Lower lobe of right lung (tissue), 2 donors: ENCODE measurements around the gene FMNL3. TPM values are rescaled to one million over a fixed set of nuclear protein-coding genes. Genes with fewer than 3 reads are reported as not detected.
A peak's percentile ranks its signal among the peaks of the same experiment; 100 is the strongest.
"Not testable (repeated sequence)": the region's sequence is repeated elsewhere in the genome, so short reads cannot be mapped to it uniquely, and the experiment has no call there.

Experiments used
- ATAC-seq, 2 donors: fragments of 200-7000 bp; cut with Tn5 transposase; one replicate each; pipeline ENCODE4 v1.9.1; 2020 to 2022; ENCODE audit warnings: mild to moderate bottlenecking in 2 of 2, moderate library complexity in 2 of 2
- DNase-seq: peaks from one replicate; pipeline ENCODE4 v3.0.0-alpha.2; 2020
- H3K27ac ChIP-seq: fragments of 200-600 bp; one replicate; pipeline ENCODE4 v1.8.0; 2022
- H3K27me3 ChIP-seq: fragments of 200-600 bp; one replicate; pipeline ENCODE4 v1.8.0; 2022; ENCODE audit warnings: low read depth
- H3K36me3 ChIP-seq: fragments of 200-600 bp; one replicate; pipeline ENCODE4 v1.8.0; 2022; ENCODE audit warnings: mild to moderate bottlenecking
- H3K4me1 ChIP-seq: fragments of 200-600 bp; one replicate; pipeline ENCODE4 v1.8.0; 2022
- H3K4me3 ChIP-seq: fragments of 200-600 bp; one replicate; pipeline ENCODE4 v1.8.0; 2022; ENCODE audit warnings: mild to moderate bottlenecking
- H3K9me3 ChIP-seq: fragments of 200-600 bp; one replicate; pipeline ENCODE4 v1.8.0; 2022
- CTCF ChIP-seq: fragments of 200-600 bp; IDR thresholded peaks from one replicate; pipeline ENCODE4 v1.8.0; 2022; ENCODE audit warnings: antibody characterized with exemption, mild to moderate bottlenecking
- intact Hi-C: fragments of 100-400 bp; cut with DNase I; formaldehyde crosslinking; loops from one replicate; pipeline ENCODE4 v1.11.0; 2022
- total RNA-seq: library from RNA; stranded (reverse); fragmentation: NEBNext Ultra II Directional; extraction: Animal tissue kit (Norgen Biotek cat#: 25700); gene quantifications from one replicate; pipeline ENCODE4 v1.2.1, GENCODE V29; 2021
- donor health status: DM: no; HTN: yes; CAD: no; lungs with severe emphysema.

The FMNL3 gene
- total RNA-seq, 1 donor from 2014 or later, result 36.1 TPM

GRCh38 chr12:49748306-49748705 is 41.1 kb upstream of the FMNL3 start:
- Histone ChIP-seq H3K9me3 (no peaks in the 10 kb centered on the region), H3K27me3 (no peaks in the 10 kb centered on the region), H3K4me1 (peaks cover 98% of the 10 kb centered on the region), H3K36me3 (peaks cover 30% of the 10 kb centered on the region), H3K4me3 (no peak overlapping the region), H3K27ac (no peak overlapping the region)
- TF ChIP-seq CTCF, result no peak
- intact Hi-C loops, result no loop called here
- ATAC-seq, result no peak
- no peak for DNase-seq

DNA sequence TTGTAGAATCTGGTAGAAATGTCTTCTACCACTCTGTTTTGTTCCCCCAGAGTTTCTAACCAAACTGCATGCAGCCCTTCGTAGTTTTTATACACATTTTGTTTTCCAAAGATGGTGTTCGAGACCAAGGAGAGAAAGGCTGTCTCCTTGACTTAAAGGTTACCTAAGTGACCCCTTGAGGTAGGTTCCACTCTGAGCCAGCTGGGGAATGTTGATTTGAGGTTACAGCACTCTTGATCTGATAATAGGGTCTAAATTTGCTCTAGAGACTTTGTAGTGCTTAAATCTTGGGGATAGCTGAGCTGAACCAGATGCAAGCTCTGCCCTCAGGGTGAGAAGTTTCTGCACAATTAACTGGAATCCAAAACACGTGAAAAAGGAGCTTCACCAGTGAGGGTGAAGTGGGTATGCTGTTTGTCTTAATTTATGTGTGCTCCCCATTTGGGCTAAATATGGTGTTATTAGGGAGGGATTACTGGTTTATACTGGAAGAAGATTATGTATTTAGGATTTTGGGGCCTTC is 37.2 kb upstream of the FMNL3 start:
- no peak for DNase-seq
- intact Hi-C loops, result no loop called here
- Histone ChIP-seq H3K27ac (no peak overlapping the region), H3K4me3 (no peak overlapping the region), H3K9me3 (no peaks in the 10 kb centered on the region), H3K4me1 (peaks cover 74% of the 10 kb centered on the region), H3K27me3 (no peaks in the 10 kb centered on the region), H3K36me3 (peaks cover 10% of the 10 kb centered on the region)
- no peak for TF ChIP-seq CTCF
- ATAC-seq, result no peak

DNA sequence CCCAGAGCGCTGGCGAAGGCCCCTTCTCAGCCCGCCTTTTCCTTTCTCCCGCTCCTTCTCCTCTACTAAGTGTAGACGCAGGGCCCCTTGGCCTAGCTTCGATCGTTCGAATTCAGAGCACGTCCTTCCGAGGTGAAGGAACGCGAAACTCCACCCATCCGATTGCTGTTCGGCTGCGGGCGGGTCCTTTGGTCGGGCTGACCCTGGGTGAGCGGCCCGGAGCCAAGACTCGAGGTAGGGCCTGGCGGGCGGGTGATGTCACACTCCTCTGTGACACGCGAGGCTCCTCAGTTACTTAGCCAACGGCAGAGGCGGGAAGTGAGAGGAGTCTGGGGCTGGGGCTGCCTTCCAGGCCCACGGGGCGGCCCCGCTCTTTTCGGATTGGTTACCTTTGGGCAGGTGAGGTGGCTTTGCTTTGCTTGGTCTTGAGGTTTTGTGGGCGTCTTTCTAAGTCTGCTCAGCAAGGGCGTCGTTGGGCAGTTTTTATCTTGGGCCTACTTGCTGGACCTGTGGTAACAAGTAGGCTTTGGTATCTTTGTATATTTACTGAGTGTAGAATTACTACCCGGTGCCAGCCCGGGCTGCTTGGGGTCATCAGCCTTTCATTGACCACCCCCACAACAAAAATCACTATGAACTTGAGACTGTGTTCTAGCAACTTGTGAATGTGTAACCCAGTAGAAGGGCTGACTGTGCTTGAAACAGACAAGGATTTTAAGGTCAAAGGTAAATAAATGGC is 34.8 kb upstream of the FMNL3 start:
- intact Hi-C loops, result no loop called here
- H3K27me3 ChIP-seq, result no peaks in the 10 kb centered on the region
- peak overlapping the region; percentile 80 for H3K4me3 ChIP-seq
- peak; percentile 90 to 91 for ATAC-seq
- H3K36me3 ChIP-seq, result peaks cover 10% of the 10 kb centered on the region
- H3K9me3 ChIP-seq, result no peaks in the 10 kb centered on the region
- peak overlapping the region; percentile 99 for H3K27ac ChIP-seq
- peaks cover 52% of the 10 kb centered on the region for H3K4me1 ChIP-seq
- DNase-seq, result peak; percentile 95
- TF ChIP-seq CTCF, result no peak

DNA sequence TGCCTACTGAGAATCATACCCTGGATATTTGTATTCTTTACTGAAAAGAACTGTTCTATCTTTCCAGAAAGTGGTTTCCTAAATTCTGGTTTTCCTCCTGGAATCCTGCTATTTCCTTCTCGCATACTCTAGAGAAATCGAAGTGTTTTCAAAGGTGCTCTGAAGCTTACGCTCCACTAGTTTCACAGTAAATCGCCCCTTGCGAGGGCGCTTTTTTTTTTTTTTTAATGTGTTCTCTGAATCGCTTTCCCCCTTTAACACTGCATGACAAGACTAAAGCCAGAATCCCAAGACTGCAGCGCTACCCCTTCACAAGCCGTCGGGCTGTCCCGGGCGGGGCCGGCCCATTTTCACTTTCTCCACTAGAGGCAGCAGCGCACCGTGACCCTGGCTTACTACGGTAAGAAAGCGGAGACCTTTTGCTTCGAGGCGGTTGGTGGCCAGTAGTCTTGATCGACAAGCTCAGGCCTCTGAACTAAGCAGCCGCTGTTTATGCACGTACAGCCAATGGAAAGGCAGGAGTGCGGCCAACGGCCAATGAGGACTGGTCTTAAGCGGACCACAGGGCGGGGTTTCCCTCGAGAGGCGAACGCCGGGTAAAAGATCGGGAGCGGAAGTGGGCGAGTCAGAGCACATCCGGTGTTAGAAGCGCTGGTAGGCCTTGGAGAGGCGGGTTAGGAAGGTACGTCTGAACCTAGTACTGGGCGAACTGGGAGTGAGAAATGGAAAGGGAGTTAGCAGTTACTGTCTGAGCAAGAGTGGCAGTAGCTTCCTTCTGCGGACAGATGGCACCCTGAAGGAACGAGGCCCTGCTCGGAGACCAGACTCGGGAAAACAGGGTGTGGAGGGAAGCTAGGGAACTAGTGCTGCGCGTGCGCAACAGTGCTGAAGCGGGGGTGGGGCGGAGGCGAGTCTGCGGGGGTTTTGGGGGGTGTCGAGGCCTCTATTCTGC is 34.0 kb upstream of the FMNL3 start, which contains the start of gene TMBIM6:
Gene TMBIM6 (plus strand): TSS at position 628 of the 952 bp plus-strand sequence. CDS start 10,937 bp downstream, outside the sequence.
- peak; percentile 94 for TF ChIP-seq CTCF
- ATAC-seq, result peak; percentile 97 to 98
- peak within 1 kb of the TSS; percentile 80 for H3K4me3 ChIP-seq
- peak within 1 kb of the TSS; percentile 99 for H3K27ac ChIP-seq
- DNase-seq, result peak; percentile 100
- no peaks in the 10 kb centered on the region for H3K9me3 ChIP-seq
- peaks cover 43% of the 10 kb centered on the region for H3K4me1 ChIP-seq
- H3K27me3 ChIP-seq, result no peaks in the 10 kb centered on the region
- peaks cover 10% of the 10 kb centered on the region for H3K36me3 ChIP-seq
- intact Hi-C loops, result no loop called here

- DNase-seq, H3K27me3 ChIP-seq, H3K4me3 ChIP-seq, H3K9me3 ChIP-seq, intact Hi-C loops, H3K27ac ChIP-seq, ATAC-seq: not testable (repeated sequence)
- H3K36me3 ChIP-seq, result peaks cover 10% of the 10 kb centered on the region
- peaks cover 34% of the 10 kb centered on the region for H3K4me1 ChIP-seq
These were observed 33.1 kb upstream of the FMNL3 start for GRCh38 chr12:49740277-49740676.

DNA sequence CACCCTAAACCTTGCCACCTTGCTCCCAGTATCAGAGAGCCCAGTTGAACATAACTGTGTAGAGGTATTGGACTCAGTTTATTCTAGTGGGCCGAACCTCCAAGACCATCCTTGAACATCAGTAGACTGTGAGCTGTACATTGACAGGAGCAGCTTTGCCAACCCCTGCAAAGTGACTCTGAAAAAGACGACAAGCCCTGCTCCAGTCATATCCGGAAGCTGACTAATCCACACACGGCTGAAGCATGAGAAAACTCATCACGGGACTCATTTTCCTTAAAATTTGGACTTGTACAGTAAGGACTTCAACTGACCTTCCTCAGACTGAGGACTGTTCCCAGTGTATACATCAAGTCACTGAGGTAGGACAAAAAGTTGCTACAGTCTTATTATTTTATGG is 31.5 kb upstream of the FMNL3 start:
- H3K36me3 ChIP-seq, DNase-seq, H3K4me3 ChIP-seq, H3K27ac ChIP-seq, intact Hi-C loops, H3K9me3 ChIP-seq, H3K27me3 ChIP-seq, ATAC-seq: not testable (repeated sequence)
- H3K4me1 ChIP-seq, result peaks cover 18% of the 10 kb centered on the region

DNA sequence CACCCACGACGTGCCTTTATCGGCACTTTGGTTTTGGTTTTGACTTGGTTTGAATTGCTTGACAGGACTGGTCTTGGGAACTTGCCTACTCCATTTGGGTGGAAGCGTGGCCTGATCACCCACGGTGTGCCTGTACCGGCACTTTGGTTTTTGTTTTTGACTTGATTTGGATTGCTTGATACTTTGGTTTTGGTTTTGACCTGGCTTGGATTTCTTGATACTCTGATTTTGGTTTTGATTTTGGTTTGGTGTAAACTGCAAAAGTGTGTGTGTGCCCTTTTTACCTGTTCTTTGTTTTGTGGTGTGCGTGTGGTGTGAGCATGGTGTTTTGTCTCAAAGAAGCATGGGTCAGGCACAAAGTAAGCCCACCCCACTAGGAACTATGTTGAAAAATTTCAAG is 27.7 kb upstream of the FMNL3 start:
- ATAC-seq, H3K27ac ChIP-seq, DNase-seq, H3K4me3 ChIP-seq, intact Hi-C loops, H3K27me3 ChIP-seq, H3K36me3 ChIP-seq, H3K4me1 ChIP-seq, H3K9me3 ChIP-seq: not testable (repeated sequence)
